Panc1 (cell line): Measurements from ENCODE around the gene HAGHL. TPM values are rescaled to one million over a fixed set of nuclear protein-coding genes. Genes with fewer than 3 reads are reported as not detected.

ENCODE experiments used
- ATAC-seq: fragments of 200-7000 bp; cut with Tn5 transposase; 2 replicates; pipeline ENCODE4 v1.9.1; 2020; ENCODE audit warnings: mild to moderate bottlenecking, moderate library complexity
- BruUV-seq: library from RNA; stranded (reverse); fragments of 400-500 nt; replicated peaks from 2 replicates; lab custom pipeline; 2021; lab: Mats Ljungman, UMichigan
- CTCF ChIA-PET: fragments of 300-600 bp; sonication (Branson Sonifier 250); formaldehyde crosslinking; loops from one replicate; lab custom pipeline; 2022; ENCODE audit warnings: antibody characterized with exemption; lab: Charles Lee
- POLR2A ChIA-PET: fragments of 300-600 bp; sonication (Branson Sonifier 250); formaldehyde crosslinking; loops from one replicate; lab custom pipeline; 2022; ENCODE audit warnings: antibody characterized with exemption; lab: Charles Lee
- DNase-seq: peaks from one replicate; pipeline ENCODE4 v3.0.0-alpha.2; 2010; ENCODE audit warnings: low read depth, low spot score
- H3K27ac ChIP-seq: 2 replicates; pipeline ENCODE4 v1.5.1; 2011; ENCODE audit warnings: mild to moderate bottlenecking, low read length, inconsistent platforms
- H3K27me3 ChIP-seq: fragments of 200-500 bp; sonication (Bioruptor generic); 2 replicates; pipeline ENCODE4 v1.6.0; 2014; ENCODE audit warnings: low read length, inconsistent platforms; ENCODE audit not compliant: control insufficient read depth, insufficient read depth
- H3K36me3 ChIP-seq: fragments of 200-500 bp; sonication (Bioruptor generic); 2 replicates; pipeline ENCODE4 v1.5.1; 2014; ENCODE audit warnings: inconsistent platforms, mild to moderate bottlenecking, low read length, moderate library complexity; ENCODE audit not compliant: control insufficient read depth, insufficient read depth
- H3K4me1 ChIP-seq: 2 replicates; pipeline ENCODE4 v1.5.1; 2011; ENCODE audit warnings: inconsistent platforms, mild to moderate bottlenecking, low read length, moderate library complexity; ENCODE audit not compliant: control insufficient read depth, insufficient read depth
- H3K4me3 ChIP-seq, 2 experiments: 2 replicates each; pipeline ENCODE4 v1.5.1; 2011 to 2012; ENCODE audit warnings: low read depth in 2 of 2, low read length in 2 of 2, mild to moderate bottlenecking in 2 of 2, inconsistent platforms in 1 of 2, moderate library complexity in 1 of 2
- H3K9me3 ChIP-seq: fragments of 200-500 bp; sonication (Bioruptor generic); 2 replicates; pipeline ENCODE4 v1.5.1; 2014; ENCODE audit warnings: low read depth, mild to moderate bottlenecking, inconsistent platforms, low read length, moderate library complexity; ENCODE audit not compliant: control insufficient read depth, insufficient read depth
- POLR2AphosphoS5 ChIP-seq: IDR thresholded peaks from 2 replicates; pipeline ENCODE4 v1.6.1; 2012; ENCODE audit warnings: mild to moderate bottlenecking, low read depth, low read length, moderate library complexity
- SIN3A ChIP-seq: IDR thresholded peaks from 2 replicates; pipeline ENCODE4 v1.6.1; 2012; ENCODE audit warnings: low read depth, mild to moderate bottlenecking, low read length, moderate library complexity, borderline replicate concordance; ENCODE audit not compliant: insufficient read depth
- TCF7L2 ChIP-seq: IDR thresholded peaks from 2 replicates; pipeline ENCODE4 v1.6.1; 2011; ENCODE audit warnings: mild to moderate bottlenecking, low read depth, low read length, inconsistent platforms
- in situ Hi-C: cut with HindIII; loops from 2 replicates; pipeline ENCODE4 v1.10.0; 2016; ENCODE audit warnings: low sequenced_read_pairs, low pct_unique_long_range_greater_than_20kb
- intact Hi-C: fragments of 100-400 bp; cut with micrococcal nuclease; formaldehyde crosslinking; loops from one replicate; pipeline ENCODE4 v1.10.0; 2022; ENCODE audit not compliant: unreplicated experiment
- total RNA-seq: library from RNA; stranded (reverse); gene quantifications from one replicate; pipeline ENCODE4 v1.2.1, GENCODE V29; 2021; ENCODE audit not compliant: unreplicated experiment
- TF ChIP-seq, protein P1 (sequence below): fragments of 450-650 bp; IDR thresholded peaks from 2 replicates; pipeline ENCODE4 v1.5.1; 2017; ENCODE audit warnings: mild to moderate bottlenecking
- TF ChIP-seq, protein P2 (sequence below), 2 experiments: IDR thresholded peaks; 2 replicates each; pipeline ENCODE4 v1.6.1; 2011 to 2012; ENCODE audit warnings: low read depth in 2 of 2, control low read depth in 1 of 2, low read length in 1 of 2, mild to moderate bottlenecking in 1 of 2, moderate library complexity in 1 of 2; ENCODE audit not compliant: insufficient read depth in 1 of 2

Gene HAGHL
- total RNA-seq, 1 experiment from 2014 or later, result 41.1 TPM

DNA sequence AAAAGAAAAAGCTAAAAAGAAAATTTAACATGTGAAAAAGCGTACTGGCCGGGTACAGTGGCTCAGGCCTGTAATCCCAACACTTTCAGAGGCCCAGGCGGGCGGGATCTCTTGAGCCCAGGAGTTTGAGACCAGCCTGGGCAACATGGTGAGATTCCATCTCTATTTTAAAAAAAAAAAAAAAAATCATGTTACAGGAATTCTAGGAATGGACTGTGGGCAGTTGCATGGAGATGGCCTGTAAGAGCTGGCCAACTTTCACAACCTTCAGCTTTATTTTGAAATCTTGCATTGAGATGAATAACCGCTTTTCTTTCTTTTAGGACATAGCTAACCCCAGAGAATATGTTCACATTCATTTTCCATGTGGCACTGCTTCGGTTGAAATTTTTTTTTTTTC is 22.1 kb downstream of the HAGHL start:
- Histone ChIP-seq H3K27ac (no peak overlapping the region), H3K4me3 (no peak overlapping the region), H3K9me3 (no peaks in the 10 kb centered on the region), H3K36me3 (no peaks in the 10 kb centered on the region), H3K27me3 (no peaks in the 10 kb centered on the region), H3K4me1 (no peaks in the 10 kb centered on the region)
- no TSS peak for BruUV-seq
- CTCF ChIA-PET, result no interaction called here
- no peak for DNase-seq
- no peak for ATAC-seq
- no peak for TF ChIP-seq TCF7L2
- TF ChIP-seq POLR2AphosphoS5, result no peak
- TF ChIP-seq, protein P1, sequence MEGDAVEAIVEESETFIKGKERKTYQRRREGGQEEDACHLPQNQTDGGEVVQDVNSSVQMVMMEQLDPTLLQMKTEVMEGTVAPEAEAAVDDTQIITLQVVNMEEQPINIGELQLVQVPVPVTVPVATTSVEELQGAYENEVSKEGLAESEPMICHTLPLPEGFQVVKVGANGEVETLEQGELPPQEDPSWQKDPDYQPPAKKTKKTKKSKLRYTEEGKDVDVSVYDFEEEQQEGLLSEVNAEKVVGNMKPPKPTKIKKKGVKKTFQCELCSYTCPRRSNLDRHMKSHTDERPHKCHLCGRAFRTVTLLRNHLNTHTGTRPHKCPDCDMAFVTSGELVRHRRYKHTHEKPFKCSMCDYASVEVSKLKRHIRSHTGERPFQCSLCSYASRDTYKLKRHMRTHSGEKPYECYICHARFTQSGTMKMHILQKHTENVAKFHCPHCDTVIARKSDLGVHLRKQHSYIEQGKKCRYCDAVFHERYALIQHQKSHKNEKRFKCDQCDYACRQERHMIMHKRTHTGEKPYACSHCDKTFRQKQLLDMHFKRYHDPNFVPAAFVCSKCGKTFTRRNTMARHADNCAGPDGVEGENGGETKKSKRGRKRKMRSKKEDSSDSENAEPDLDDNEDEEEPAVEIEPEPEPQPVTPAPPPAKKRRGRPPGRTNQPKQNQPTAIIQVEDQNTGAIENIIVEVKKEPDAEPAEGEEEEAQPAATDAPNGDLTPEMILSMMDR, result no peak
- TF ChIP-seq, protein P2, sequence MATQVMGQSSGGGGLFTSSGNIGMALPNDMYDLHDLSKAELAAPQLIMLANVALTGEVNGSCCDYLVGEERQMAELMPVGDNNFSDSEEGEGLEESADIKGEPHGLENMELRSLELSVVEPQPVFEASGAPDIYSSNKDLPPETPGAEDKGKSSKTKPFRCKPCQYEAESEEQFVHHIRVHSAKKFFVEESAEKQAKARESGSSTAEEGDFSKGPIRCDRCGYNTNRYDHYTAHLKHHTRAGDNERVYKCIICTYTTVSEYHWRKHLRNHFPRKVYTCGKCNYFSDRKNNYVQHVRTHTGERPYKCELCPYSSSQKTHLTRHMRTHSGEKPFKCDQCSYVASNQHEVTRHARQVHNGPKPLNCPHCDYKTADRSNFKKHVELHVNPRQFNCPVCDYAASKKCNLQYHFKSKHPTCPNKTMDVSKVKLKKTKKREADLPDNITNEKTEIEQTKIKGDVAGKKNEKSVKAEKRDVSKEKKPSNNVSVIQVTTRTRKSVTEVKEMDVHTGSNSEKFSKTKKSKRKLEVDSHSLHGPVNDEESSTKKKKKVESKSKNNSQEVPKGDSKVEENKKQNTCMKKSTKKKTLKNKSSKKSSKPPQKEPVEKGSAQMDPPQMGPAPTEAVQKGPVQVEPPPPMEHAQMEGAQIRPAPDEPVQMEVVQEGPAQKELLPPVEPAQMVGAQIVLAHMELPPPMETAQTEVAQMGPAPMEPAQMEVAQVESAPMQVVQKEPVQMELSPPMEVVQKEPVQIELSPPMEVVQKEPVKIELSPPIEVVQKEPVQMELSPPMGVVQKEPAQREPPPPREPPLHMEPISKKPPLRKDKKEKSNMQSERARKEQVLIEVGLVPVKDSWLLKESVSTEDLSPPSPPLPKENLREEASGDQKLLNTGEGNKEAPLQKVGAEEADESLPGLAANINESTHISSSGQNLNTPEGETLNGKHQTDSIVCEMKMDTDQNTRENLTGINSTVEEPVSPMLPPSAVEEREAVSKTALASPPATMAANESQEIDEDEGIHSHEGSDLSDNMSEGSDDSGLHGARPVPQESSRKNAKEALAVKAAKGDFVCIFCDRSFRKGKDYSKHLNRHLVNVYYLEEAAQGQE (IDR thresholded peaks at IDR 0.05; ENCODE audit: insufficient read depth in 1 of 2, low read depth in 2 of 2, low read length in 1 of 2), result no peak
- no peak for TF ChIP-seq SIN3A
- in situ Hi-C loops (no loop called here), intact Hi-C loops (no loop called here)
- POLR2A ChIA-PET, result interaction anchor here (0.6 kb wide), 1 partner anchor 39 kb away, joined by 3 read pairs; the partner anchor contains the start of gene RPUSD1

DNA sequence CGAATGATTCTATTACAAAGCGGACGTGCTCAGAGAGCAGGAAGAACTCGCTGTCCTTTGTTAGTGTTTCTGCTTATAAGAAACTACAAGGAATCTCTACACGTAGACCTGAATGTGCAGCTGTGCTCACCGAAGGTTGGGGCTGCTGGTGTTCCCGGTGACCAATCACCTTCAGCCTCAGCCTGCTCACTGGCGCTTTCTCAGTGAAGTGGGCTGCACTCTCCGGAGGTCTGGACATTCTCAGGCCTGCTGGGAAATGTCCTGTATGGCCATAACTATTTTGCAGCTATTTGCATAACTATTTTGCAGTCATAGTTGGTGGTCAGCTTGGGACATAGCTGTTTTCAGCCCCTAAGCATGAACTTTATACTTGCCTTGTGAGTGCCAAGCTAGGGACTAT is 23.6 kb downstream of the HAGHL start:
- DNase-seq (no peak), ATAC-seq (no peak)
- Histone ChIP-seq H3K27me3 (no peaks in the 10 kb centered on the region), H3K36me3 (no peaks in the 10 kb centered on the region), H3K4me3 (no peak overlapping the region), H3K9me3 (no peaks in the 10 kb centered on the region), H3K27ac (no peak overlapping the region), H3K4me1 (no peaks in the 10 kb centered on the region)
- in situ Hi-C loops, result no loop called here
- ChIA-PET POLR2A (no interaction called here), CTCF (no interaction called here)
- intact Hi-C loops, result no loop called here
- BruUV-seq, result no TSS peak
- TF ChIP-seq, protein P1, result no peak
- TF ChIP-seq TCF7L2 (no peak), SIN3A (no peak), POLR2AphosphoS5 (no peak)
- TF ChIP-seq, protein P2 (IDR thresholded peaks at IDR 0.05; ENCODE audit: insufficient read depth in 1 of 2, low read depth in 2 of 2, low read length in 1 of 2), result no peak
